Measurements from ENCODE around the gene LSM7.

GRCh38 chr19:2341982-2342381 is 13.6 kb upstream of the LSM7 start:
- TF ChIP-seq CTCF (IDR thresholded peaks at IDR 0.05) = no peak
- TF ChIP-seq, protein P1, sequence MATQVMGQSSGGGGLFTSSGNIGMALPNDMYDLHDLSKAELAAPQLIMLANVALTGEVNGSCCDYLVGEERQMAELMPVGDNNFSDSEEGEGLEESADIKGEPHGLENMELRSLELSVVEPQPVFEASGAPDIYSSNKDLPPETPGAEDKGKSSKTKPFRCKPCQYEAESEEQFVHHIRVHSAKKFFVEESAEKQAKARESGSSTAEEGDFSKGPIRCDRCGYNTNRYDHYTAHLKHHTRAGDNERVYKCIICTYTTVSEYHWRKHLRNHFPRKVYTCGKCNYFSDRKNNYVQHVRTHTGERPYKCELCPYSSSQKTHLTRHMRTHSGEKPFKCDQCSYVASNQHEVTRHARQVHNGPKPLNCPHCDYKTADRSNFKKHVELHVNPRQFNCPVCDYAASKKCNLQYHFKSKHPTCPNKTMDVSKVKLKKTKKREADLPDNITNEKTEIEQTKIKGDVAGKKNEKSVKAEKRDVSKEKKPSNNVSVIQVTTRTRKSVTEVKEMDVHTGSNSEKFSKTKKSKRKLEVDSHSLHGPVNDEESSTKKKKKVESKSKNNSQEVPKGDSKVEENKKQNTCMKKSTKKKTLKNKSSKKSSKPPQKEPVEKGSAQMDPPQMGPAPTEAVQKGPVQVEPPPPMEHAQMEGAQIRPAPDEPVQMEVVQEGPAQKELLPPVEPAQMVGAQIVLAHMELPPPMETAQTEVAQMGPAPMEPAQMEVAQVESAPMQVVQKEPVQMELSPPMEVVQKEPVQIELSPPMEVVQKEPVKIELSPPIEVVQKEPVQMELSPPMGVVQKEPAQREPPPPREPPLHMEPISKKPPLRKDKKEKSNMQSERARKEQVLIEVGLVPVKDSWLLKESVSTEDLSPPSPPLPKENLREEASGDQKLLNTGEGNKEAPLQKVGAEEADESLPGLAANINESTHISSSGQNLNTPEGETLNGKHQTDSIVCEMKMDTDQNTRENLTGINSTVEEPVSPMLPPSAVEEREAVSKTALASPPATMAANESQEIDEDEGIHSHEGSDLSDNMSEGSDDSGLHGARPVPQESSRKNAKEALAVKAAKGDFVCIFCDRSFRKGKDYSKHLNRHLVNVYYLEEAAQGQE (IDR thresholded peaks at IDR 0.05; ENCODE audit: insufficient read depth in 1 of 2, low read depth in 2 of 2, low read length in 1 of 2) = no peak

Data from Panc1 (cell line).